ENCODE results near the gene BTBD9. TPM values are rescaled to one million over a fixed set of nuclear protein-coding genes. Genes with fewer than 3 reads are reported as not detected.
"Not testable (repeated sequence)": the region's sequence is repeated elsewhere in the genome, so short reads cannot be mapped to it uniquely, and the experiment has no call there.

The BTBD9 gene
- total RNA-seq, 1 experiment from 2014 or later = 7.1 TPM

- no peak for DNase-seq (ENCODE audit: low spot score)
These were observed 207.7 kb downstream of the BTBD9 start for GRCh38 chr6:38432079-38432478.

DNA sequence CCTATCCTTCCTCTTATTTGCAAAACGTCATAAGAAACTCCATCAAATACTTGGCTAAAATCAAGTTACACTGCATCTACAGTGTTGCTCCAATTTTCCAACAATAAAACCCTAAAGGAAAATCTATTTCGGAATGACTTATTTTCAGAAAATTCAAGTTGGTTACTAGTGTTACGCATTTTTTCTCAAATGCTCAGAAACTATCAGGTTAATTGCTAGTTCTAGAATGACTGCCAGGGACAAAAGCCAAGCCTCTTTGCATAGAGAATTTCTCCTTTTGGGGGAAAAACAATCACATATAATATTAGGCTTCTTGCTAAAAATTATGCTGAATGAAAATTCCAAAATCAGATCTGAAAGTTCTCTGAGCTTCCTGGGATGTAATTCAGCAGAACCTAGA, 210.2 kb downstream of the BTBD9 start:
- no peak for DNase-seq (ENCODE audit: low spot score)

DNA sequence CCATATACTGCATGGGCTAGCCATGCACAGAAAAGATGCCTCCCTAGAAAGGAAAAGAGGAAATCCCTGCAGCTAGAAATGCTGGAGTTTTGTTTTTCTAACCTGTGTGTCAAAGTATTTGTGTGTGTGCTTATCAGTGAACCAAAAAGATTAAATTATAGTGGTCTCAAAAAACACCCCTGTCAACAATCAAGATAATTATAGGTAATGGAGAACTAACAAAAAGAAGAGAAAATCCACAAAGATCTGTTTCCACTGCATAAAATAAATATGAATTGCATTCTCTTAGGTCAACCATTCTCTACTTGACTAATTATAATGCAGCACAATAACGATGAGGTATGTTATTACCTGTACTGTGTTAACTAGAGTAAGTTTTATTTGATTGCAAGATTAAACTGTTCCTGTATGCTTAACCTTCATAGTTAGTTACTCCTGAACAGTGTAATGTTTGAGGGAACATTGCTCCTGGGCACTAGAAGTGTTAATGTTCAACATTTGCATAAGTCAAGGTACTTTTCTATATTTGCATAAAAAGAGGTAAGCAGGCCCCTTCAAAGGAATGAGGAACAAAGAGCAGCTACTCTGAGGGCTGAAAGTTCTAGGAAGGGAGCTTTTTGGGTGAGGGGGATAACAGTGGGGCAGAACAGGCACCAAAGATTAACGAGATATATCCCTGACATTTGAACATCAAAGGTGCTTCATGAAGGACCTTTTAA, 212.1 kb downstream of the BTBD9 start:
- DNase-seq (ENCODE audit: low spot score) = no peak

DNA sequence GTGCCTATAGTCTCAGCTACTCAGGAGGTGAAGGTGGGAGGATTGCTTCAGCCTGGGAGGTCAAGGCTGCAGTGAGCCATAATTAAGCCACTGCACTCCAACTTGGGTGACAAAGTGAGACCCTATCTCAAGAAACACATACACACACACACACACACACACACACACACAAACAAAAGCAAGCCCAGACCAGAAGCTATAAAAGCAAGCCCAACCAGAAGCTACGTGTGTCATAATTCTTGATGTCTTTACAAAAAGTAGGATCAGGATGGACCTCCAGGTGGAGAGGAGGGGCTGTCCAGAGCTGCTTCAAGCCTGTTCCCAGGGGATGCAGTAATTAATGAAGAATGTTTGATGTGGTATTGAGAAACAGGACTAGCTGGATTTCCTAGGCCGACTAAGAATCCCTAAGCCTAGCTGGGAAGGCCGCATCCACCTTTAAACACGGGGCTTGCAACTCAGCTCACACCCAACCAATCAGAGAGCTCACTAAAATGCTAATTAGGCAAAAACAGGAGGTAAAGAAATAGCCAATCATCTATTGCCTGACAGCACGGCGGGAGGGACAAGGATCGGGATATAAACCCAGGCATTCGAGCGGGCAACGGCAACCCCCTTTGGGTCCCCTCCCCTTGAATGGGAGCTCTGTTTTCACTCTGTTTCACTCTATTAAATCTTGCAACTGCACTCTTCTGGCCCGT, 213.8 kb downstream of the BTBD9 start:
- not testable (repeated sequence) for DNase-seq (ENCODE audit: low spot score)

DNA sequence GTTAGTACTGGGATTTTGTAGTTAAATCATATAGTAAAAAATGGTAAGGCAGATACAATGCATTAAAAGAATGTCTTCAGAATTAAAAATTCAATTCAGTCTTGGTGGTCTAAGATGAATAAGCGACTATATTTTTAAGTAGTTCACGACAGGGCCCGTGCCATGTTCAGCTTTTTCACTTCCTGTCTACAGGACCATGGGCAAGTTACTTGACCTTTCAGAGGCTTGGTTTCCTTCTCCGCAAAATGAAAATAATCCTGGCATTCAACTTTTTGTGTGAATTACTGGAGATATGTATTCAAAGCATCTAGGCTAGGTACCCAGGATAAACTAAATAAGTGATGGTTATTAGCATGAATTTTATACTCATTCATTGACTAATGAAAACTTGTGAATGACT, 216.0 kb downstream of the BTBD9 start:
- DNase-seq (ENCODE audit: low spot score) = no peak

DNA sequence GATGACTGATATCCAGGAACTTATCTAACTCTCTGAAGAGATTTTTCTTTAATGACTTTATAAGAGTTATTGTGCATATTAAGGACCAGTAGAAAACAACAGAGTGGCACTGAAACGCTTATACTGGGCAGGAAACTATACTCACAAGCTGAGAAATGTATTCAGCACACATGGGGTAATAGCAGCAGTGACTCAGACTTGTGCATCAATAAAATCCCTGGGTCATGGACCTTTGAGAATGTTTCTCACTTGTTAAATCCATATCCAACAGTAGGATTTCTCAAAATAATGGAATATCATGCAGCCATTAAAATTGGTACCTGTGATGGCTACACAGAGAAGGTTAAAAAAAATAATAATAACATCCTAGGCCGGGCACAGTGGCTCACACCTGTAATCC, 219.5 kb downstream of the BTBD9 start:
- DNase-seq (ENCODE audit: low spot score) = no peak

DNA sequence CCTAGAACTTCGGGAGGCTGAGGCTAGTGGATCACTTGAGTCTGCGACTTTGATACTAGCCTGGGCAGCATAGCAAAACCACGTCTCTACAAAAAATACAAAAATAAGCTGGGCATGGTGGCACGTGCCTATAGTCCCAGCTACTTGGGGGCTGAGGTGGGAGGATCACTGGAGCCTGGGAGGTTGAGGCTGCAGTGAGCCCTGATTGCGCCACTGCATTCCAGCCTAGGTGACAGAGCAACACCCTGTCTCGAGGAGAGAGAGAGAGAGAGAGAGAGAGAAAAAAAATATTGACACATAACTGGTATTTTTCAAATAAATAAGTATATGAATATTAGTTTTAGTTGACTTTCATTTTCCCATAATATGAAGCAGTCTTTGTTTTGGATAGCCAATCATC, 222.2 kb downstream of the BTBD9 start:
- no peak for DNase-seq (ENCODE audit: low spot score)

DNA sequence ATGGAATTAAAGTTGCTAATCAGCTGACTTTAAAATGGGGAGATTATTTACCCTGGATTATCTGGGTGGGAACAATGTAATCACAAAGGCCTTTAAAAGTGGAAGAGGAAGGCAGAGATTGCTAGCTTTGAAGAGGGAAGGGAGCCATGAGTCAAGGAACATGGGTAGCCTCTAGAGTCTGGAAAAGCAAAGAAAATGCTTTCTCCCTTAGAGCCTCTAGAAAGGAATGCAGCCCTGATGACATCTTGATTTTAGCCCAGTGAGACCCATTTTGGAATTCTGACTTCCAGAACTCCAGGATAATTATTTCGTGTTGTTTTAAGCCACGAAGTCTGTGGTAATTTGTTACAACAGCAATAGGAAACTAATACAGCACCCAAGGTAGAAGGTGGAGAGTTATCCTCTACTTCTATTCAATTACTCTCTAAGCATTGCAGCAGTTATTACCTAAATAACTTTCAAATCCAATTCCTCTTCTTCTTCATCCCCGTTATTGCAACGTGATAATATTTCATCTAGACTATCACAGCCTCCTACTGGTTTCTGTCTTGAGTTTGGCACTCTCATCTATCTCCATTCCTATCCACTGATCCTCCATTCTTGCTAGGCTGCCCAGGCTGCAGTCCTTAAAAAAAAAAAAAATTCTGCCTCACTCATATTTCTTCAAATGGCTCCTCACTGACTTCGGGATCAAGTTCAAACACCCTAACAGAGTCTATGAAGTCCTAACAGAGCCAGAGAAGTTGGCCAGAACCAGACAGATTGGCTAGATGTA, 224.3 kb downstream of the BTBD9 start:
- DNase-seq (ENCODE audit: low spot score) = no peak

- no peak for DNase-seq (ENCODE audit: low spot score)
These were observed 226.5 kb downstream of the BTBD9 start for GRCh38 chr6:38413102-38413800.

DNA sequence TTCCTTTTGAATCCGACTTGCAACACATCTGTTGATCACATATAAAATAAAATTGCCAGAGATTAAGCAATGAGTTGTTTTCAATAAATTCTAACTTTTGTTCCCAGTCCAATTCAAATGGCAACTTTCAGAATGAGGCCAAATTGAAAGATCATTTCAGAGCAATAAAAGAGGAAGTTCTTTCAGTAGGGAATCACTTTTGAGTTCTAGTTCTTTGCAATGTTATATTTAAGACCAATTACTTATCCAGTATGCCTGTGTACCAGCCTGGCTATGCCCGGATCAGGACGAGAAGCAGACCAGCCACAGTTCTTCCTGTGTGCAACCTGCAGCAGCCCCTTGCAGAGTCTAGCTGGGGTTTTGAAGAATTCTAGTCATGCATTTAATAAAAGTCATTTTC, 232.5 kb downstream of the BTBD9 start:
- DNase-seq (ENCODE audit: low spot score) = no peak

DNA sequence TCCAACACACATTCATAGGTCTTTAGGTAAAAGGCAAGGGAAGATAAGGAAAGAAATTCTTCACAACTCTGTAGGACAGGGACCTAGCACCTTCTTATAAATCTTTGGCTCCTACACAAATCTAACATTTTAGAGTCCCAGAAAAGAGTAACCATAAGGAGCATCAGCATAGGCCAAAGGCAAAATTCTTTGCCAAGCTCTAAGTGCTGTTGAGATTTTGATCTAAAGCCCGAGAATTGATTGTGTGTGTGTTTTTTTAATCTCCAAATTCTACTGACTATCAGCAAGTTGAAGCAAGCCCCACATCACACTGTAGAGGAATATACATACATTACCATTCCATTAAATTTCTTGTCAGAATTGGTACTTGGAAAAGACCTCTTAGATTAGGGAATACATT, 233.6 kb downstream of the BTBD9 start:
- DNase-seq (ENCODE audit: low spot score) = no peak

DNA sequence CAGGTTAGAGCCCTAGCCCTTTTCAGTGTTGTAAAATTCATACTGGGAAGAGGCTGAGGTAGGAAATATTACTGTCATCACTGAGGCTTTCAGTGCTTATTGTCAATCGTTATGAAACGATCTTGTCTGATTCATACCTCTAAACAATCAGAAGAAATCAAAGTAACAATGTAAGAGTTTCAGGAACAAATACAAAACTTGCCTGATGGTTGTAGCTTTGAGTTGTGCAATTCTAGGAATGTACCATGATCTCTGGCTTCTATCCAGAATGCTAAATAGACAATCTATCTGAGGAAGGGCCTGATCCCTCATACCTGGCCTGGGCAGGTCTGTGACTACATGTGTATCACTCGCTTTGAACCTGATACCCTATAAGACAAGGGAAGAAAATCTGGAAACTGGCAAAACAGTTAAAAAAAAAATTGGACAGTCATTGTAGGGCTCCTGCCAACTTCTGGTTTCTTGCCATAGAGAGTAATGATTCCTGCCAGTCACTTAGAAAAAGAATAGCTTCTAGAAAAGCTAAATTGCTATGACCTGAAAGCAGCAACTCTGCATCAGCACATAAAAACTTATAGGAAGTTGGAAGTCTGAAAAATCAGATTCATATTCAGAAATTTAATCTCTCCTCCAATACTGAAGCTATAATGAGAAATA, 234.7 kb downstream of the BTBD9 start:
- DNase-seq (ENCODE audit: low spot score) = no peak

- DNase-seq (ENCODE audit: low spot score) = no peak
These were observed 235.4 kb downstream of the BTBD9 start for GRCh38 chr6:38404355-38404754.

DNA sequence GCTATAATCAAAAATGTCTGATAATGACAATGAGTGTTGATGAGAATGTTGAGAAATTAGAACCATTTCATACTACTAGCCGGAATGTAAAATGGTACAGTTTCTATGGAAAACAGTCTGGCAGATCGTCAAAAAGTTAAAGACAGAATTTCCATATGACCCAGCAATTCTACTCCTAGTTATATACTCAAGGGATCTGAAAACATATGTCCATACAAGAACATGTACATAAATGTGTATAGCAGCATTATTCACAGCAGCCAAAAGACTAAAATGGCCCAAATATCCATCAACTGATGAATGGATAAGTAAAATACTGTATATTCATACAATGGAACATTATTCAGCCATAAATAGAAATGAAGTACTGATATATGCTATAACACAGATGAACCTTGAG, 236.2 kb downstream of the BTBD9 start:
- DNase-seq (ENCODE audit: low spot score) = no peak

- DNase-seq (ENCODE audit: low spot score) = no peak
These were observed 239.0 kb downstream of the BTBD9 start for GRCh38 chr6:38400764-38401163.

DNA sequence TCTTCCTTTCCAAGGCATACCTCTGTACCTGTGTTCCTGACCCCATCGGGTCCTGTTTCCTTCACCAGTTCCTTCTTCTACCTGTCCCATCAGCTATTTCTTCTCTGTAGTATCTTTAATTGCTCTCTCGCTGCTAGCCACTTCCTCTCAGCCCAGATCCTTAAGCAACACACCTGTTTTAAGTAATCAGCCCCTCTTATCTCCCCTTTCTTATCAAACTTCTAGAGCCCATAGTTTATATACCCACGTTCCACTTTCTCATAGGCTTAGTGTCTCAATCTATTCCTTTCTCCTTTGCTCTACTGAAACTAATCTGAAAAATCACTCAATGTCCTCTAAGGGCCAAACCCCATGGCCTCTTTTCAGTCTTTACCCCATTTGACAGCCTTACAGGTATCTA, 239.6 kb downstream of the BTBD9 start:
- DNase-seq (ENCODE audit: low spot score) = no peak

DNA sequence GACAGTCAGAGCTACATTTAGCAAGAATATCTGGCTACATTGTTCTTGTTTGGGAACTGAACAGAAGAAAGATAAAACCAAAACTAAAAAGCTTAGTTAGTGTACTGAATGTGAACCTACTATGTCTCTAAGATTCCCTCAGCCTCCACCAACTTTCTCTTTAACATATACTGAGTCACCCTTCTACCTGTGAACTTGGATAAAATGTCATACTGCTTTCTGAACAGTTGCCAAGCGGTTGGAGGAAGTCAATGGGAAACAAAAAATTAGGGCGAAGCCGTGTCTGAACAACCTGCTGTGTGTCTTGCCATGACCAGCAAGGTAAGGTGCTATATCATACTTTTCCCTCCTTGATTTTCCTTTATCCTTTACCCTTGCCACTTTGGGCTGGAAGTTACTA, 243.5 kb downstream of the BTBD9 start:
- no peak for DNase-seq (ENCODE audit: low spot score)

GRCh38 chr6:38393986-38394385, 245.7 kb downstream of the BTBD9 start:
- DNase-seq (ENCODE audit: low spot score) = no peak

DNA sequence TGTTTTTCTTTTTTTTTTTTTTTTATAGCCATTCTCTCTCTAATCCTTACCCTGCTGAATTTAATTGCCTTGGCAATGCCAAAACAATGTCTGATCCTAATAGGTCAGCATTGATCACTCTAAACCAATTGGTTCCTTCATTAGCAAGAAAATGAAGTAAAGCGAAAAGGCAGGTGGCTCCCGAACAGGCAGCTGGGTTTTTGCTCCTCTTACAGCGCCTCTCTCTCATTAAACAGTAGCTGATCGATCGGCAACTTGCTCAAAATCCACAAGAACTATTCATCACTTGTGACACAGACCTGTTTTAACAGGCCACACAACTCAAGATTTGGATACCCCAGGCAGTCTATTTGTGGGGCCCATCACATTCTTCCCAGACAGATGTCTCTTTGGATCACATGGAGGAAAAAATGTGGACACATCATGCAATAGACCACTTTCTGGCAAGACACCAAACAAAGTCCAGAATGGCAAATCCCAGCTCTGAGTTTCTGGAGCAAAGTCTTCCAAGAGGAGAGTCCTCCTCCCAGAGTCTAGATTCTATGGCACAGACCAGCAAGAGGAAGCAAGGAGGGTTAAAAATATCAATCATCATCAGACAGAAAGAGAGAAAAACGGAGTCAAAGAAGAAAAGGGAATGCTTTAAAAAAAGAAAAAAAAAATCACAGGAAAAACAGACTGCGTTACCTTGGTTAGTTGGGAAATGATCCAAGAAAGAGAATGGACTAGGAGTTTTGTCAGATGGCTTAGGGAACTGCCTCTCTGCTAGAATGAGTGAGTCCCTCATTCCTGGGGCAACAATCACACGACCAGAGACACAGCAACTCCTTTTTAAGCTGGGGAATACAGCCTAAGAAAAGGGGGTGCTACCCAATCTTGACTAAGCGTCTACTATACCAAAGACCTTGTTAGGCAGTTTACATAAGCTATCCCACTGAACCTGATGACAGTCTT, 247.8 kb downstream of the BTBD9 start:
- DNase-seq (ENCODE audit: low spot score) = no peak

DNA sequence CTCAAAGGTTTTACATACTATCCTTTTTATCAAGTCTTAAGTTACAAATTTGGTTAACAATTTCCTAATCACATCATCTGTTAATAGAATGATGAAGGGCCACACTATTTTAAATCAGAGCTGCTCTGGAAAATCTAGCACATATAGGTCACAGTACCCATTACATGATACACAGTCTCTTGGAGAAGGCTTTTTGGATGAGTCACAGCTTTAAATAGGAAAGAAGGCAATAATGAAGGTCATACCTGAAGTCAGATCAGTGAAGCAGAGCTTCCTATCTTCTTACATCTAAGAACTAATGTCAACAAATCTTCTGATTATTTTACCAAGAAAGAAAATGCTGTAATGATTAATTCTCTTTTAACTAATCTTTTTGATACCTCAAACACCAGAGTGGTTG, 248.5 kb downstream of the BTBD9 start:
- DNase-seq (ENCODE audit: low spot score) = no peak

DNA sequence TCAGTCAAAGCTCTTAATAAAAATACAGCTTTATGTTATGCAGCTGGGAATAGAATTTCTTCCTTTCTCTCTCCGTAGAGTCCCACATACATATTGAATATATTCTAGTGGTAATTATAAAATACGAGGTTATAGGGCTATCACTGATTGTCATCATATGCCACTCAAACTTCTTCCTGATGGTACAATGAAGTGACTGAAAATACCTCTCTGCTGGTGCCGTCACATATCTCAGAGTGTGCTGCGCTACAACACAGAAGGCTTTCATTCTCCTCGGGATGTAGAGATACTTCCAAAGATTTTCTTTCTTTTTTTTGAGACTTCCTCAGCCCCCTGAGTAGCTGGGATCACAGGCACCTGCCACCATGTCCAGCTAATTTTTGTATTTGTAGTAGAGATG, 249.9 kb downstream of the BTBD9 start:
- DNase-seq (ENCODE audit: low spot score) = no peak
